ENCODE results near the gene SNAP91.

DNA sequence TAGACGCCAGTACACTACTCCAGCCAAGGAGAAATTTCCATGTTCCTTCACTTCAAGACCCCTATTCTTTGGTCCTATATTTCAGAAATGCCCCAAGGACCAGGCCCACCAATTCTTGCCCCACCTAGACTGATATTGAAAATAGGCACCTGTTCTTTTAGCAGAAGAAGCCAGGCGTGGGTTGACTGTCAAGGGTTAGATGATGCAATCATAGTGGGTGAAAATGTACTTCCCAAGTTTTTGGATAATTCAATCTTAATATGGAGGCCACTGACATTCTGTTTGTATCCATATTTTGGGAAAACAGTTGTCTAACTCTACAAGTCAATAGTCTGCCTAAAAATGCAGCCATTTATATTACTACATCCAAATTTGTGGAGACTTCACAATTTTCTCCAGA is 21.0 kb upstream of the SNAP91 start:
- TF ChIP-seq, protein P1, sequence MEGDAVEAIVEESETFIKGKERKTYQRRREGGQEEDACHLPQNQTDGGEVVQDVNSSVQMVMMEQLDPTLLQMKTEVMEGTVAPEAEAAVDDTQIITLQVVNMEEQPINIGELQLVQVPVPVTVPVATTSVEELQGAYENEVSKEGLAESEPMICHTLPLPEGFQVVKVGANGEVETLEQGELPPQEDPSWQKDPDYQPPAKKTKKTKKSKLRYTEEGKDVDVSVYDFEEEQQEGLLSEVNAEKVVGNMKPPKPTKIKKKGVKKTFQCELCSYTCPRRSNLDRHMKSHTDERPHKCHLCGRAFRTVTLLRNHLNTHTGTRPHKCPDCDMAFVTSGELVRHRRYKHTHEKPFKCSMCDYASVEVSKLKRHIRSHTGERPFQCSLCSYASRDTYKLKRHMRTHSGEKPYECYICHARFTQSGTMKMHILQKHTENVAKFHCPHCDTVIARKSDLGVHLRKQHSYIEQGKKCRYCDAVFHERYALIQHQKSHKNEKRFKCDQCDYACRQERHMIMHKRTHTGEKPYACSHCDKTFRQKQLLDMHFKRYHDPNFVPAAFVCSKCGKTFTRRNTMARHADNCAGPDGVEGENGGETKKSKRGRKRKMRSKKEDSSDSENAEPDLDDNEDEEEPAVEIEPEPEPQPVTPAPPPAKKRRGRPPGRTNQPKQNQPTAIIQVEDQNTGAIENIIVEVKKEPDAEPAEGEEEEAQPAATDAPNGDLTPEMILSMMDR (IDR thresholded peaks at IDR 0.05), result no peak
- TF ChIP-seq, protein P2, sequence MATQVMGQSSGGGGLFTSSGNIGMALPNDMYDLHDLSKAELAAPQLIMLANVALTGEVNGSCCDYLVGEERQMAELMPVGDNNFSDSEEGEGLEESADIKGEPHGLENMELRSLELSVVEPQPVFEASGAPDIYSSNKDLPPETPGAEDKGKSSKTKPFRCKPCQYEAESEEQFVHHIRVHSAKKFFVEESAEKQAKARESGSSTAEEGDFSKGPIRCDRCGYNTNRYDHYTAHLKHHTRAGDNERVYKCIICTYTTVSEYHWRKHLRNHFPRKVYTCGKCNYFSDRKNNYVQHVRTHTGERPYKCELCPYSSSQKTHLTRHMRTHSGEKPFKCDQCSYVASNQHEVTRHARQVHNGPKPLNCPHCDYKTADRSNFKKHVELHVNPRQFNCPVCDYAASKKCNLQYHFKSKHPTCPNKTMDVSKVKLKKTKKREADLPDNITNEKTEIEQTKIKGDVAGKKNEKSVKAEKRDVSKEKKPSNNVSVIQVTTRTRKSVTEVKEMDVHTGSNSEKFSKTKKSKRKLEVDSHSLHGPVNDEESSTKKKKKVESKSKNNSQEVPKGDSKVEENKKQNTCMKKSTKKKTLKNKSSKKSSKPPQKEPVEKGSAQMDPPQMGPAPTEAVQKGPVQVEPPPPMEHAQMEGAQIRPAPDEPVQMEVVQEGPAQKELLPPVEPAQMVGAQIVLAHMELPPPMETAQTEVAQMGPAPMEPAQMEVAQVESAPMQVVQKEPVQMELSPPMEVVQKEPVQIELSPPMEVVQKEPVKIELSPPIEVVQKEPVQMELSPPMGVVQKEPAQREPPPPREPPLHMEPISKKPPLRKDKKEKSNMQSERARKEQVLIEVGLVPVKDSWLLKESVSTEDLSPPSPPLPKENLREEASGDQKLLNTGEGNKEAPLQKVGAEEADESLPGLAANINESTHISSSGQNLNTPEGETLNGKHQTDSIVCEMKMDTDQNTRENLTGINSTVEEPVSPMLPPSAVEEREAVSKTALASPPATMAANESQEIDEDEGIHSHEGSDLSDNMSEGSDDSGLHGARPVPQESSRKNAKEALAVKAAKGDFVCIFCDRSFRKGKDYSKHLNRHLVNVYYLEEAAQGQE (IDR thresholded peaks at IDR 0.05; ENCODE audit: insufficient read depth in 1 of 2, low read depth in 2 of 2, low read length in 1 of 2), result no peak
- TF ChIP-seq POLR2AphosphoS5 (IDR thresholded peaks at IDR 0.05; ENCODE audit: low read depth, low read length), result no peak

Measured in Panc1 (cell line).